Limb (tissue), 2 donors: ENCODE measurements around the gene TANGO6.

Experiments used
- DNase-seq, 2 donors: peaks; one replicate each; pipeline ENCODE4 v3.0.0-alpha.2; 2016; ENCODE audit errors: extremely low spot score in 2 of 2

Gene TANGO6

DNA sequence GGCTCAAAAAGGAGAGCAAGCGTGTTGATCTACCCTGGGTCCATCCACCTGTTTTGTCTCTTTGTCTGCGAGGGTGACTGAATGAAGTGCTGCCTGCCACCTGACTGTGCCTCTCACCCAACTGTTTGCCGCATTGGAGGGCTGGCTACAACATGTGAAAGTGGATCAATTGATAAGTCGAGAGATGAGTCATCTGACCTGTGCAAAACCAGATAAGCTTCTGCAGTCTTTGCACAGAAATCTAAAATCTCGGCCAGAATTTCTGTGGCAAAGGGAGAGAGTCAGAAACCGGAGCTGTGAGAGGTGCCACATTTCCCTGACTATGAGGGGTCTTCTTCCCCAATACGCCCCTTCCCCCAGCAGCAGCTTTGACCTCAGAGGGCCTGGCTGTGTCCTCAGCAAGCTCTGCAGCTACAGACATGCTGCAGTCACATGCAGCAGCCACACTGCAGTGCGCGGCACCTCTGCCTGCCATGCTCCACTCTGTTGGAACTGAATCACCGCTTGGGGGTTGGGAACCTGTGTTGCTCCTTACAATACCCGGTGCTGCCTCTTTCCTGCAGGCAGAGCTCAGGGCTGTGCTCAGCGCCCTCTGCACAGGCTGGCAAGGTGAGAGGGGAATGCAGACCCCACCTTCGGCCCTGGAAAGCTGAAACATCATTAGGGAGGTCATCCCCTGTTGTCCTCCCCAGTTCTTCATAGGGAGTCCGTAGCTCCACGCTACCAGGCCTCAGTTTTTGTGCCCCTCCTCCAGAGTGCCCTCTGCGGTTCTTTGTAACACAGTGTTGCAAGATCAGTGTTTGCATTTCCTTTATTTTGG lies 246.0 kb downstream of the TANGO6 start:
- DNase-seq = no peak

DNA sequence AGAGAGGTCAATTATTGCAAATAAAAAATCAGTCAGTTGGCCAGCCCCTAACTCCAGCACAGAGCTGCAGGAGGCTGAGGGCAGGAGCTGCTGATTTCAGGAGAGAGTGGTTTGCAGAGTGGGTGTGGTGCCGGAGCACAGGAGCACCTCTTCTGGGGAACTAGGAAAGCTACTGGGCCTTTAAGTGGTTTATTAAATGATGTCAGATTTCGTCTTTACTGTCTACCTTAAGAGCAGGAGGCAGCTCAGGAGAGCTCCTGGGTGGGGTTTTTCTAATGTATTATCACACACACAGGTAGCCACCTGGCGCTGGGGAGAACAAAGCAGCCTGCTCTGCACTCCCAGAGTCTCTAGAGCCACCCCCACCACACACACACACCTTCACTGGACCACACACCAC lies 250.6 kb downstream of the TANGO6 start:
- DNase-seq = no peak

DNA sequence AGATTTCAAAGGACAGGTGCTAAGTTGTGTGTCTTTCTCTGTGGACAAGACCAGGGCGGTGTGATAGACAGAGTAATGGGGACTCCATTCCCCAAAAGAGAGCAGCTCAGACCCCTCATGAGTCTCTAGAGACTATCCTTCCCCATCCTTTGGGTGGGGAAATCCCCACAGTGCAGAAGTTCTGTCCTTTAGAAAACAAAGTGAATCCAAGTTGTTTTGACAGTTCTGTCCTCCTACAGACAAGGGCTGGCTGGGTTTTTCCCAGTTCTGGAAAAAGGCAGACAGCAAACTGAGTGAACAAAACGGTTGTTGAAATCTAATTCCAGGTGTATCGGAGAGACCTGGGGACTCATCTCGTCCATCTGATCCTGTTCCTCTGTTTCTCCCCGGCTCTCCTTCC lies 251.2 kb downstream of the TANGO6 start:
- no peak for DNase-seq

DNA sequence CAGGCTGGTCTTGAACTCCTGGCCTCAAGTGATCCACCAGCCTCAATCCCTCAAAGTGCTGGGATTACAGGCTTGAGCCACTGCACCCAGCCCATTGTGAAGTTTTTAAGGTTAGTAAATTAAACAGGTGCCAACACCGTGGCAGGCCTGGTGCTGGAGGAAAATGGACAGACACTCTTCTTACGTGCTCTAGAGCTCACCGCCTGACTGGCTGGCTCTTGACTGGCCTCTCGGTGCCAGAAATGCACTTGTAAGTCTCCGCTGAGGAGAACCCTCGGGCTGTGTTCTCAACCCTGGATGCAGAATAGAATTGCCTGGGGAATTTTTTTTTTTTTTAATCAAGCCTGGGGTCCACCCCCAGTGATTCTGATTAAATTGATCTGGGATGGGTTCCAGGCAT lies 251.9 kb downstream of the TANGO6 start:
- DNase-seq = no peak

DNA sequence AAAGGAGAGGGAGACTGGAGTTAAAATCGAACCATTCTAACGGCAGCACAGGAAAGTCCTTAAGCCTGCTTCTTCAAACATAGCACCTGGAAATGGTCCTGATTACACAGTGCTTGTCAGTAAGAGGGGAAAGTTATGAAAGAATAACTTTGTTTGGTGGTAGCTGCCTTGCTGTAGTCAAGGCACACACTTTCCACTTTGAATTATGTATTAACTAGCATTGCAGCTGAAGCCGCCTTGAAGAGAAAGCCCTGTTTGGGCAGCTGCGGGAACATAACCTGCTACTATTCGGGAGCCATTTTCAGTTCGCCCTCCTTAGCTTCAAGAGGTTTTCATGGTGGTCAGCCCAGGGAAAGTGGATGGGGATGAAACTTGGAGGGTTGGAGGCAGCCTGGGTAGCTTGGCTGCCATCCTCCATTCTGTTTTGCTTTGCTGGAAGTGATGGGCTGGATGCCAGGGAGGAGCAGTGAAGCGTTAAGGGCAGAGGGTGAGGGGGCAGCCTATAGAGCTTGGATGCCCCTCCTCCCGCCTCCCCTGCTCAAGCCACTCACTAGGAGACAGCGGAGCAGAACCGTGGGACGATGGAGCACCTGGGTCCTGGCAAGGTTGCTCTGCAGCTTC lies 256.9 kb downstream of the TANGO6 start:
- peak in 1 of 2 donors; percentile 46 for DNase-seq

DNA sequence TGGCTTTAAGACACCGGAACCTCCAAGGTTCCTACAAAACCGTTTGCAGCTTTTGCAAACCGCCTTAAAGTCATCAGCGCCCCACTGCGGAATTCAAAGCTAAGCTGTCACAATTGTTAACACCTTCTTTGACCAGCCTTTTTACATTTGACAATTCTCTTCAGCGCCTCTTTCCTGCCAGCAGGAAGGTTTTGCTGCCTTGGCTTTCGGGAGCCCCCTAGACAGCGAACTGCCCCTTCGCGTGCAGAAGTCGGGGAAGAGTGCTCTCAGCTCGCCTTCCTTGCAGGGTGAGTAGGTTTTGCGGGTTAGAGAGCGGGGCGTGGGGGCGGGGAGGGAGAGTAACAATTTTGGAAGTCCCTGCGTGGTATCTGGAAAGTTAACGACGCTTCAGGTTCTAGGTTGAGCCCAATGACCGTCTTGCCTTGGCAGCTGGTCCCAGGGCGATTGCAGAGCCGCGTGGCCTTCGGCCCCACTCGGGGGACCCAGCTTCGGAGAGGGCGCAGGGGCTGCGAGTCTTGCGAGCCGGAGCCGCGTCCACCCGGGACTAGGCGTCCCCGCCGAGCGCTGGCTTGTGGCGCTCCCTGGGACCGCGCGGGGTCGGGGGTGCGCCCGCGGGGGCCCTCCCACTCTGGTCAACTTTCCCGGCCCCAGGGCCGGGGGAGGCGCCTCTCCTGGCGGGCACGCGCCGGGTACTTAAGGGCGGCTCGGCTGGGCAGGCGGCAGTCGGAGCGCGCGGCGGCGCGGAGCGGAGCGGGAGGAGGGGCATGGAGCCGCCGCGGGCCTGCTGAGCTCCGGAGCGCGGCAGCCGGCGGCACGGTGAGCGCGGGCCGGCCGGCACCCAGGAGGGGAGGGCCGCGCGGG lies 262.4 kb downstream of the TANGO6 start, which contains the start of gene HAS3:
TSS of gene HAS3 (plus strand) at position 153 of the 861 bp plus-strand sequence. CDS start 3,743 bp downstream, outside the sequence.
- peak; percentile 36 to 69 for DNase-seq

DNA sequence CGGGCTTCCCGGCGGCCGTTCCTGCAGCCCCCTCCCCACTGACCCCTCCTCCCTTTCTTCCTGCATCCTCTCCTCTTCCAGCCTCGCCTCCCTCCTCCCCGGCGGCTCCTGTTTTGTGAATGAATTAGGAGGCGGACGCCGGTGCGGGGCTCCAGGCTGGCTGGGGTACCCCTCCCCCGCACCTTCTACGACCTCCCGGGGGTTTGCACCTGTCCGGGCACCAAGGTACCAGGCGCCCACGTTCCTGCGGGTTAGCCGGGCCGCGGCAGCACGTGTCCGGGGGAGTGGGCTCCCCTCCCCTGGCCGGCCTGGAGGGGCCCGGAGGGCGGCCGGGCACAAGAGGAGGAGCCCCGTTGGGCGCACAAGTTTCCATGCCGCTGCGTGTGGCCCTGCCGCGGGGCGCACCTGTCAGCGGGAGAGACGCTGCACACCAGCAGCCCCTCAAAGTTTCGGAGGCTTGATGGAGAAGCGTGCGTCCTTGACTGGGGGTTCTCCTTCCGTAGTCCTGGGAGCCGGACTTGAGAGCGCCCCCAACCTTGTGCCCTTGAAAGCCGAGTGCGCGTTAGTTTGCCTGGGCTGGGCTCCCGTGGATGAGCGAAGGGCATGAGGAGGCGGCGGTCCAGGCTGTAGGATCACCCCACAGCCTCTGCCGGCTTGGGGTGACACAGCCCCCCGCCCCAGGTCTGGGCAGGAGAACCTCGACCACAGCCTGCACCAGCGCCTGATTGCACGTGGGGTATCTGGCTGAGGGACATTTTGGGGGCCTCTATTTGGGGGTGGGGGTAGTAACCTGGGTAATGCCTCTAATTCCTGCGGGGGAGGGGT lies 263.4 kb downstream of the TANGO6 start:
- peak in 1 of 2 donors; percentile 52 for DNase-seq

DNA sequence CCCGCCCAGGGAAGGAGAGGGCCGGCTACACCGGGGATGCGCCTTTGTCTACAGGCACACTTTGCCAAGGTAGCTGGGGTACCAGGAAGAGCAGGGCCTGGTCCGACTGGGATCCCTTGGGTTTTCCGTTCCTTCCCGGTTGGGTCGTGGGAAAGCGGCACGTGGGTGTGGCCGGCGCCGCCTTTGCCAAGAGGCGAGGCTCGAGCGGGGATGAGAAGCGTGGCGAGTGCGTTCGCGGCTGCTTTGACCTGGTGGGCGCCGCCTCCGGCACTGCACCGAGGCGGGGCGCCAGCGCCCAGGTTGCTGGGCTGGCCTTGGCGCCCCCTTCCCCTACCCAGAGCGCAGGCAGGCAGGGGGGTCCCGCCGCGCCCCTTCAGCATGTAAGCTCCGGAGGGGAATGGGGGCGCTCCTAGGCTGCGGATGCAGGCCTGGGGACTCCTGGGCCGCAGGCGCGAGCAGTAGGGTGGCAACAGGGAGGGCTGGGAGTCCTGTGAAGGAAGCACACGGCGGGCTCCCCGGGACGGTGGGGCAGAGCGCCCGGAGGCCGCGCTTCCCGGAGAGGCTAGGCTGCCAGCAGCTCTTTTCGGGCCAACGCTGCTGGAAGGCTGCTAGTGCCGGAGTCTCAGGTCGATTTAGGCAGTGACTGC lies 264.1 kb downstream of the TANGO6 start:
- peak in 1 of 2 donors; percentile 56 for DNase-seq

DNA sequence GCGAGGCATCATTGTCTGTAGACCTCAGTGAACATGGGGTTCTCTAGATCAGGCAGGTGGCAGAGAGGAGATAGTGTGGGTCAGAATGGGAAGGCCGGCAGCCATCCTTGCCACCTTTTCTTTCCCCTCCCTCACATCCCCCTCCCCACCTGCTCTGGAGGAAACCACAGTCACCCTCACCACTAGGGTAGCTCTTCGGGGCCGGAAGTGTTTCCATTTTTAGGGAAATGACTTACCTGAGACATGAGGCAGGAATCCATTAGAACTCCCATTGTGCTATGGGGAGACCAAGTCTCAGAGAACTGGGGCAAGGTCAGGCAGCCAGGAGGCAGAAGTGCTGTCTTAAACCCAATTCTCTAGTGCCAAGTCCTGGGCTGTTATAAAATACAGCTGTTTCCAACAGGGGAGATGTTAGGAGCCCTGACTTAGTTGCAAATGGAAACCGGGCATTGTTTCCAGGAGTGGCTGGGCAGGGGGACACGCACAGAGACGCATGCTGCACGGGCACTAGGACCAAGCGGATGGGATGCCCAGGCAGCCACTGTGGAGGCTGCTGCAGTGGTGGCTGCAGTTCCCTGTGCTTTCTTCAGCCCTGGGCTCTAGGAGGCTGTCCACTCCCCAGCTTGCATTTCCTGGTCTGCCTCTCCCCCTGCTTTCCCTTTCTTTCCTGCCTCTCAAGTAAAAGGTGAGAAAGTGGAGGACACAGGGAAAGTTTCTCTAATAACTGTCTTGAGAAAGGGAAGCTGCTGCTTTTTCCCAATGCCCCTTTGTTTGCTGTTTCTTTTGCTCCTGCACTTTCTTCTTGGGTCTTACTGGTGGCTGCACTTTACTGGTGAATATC lies 265.0 kb downstream of the TANGO6 start:
- DNase-seq = no peak

DNA sequence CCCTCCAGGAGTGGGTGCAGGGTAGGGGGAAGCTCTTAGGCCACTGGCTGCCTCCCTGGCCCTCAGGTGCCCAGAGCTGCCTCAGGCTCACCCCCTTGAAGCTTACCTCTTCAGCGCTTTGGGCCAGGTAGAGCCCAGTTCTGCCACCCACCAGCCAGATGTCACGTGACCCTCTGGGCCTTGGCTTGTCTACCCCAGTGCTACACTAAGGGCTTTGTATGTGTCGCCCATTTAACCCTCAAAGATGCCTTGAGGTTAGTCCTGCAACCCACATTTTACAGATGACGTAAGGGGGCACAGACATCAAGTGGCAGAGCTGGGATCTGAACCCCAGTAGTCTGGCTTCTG lies 265.5 kb downstream of the TANGO6 start:
- no peak for DNase-seq

DNA sequence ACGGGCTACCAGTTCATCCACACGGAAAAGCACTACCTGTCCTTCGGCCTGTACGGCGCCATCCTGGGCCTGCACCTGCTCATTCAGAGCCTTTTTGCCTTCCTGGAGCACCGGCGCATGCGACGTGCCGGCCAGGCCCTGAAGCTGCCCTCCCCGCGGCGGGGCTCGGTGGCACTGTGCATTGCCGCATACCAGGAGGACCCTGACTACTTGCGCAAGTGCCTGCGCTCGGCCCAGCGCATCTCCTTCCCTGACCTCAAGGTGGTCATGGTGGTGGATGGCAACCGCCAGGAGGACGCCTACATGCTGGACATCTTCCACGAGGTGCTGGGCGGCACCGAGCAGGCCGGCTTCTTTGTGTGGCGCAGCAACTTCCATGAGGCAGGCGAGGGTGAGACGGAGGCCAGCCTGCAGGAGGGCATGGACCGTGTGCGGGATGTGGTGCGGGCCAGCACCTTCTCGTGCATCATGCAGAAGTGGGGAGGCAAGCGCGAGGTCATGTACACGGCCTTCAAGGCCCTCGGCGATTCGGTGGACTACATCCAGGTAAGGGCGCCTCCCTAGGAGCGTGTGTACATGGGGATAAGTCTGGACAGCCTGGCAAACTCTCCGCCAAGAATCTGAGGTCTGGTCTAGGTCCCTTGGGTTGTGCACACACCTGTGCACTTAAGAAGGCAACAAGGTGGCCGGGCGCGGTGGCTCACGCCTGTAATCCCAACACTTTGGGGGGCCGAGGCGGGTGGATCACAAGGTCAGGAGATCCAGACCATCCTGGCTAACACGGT lies 266.3 kb downstream of the TANGO6 start:
- DNase-seq = no peak

DNA sequence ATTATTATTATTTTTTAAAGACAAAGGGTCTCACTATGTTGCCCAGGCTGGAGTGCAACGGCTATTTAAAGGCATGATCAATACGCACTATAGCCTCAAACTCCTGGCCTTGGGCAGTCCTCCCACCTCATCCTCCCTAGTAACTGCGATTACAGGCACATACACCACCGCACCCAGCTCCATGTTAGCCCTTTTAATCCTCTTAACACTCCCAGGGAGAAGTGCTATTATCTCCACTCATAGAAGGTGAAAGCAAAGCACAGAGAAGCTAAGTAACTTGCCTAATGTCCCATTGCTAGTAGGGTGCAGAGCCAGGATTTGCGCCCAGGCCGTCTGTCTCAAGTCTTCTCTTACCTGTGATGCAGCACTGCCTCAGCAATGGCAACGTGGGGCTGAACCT lies 267.1 kb downstream of the TANGO6 start:
- no peak for DNase-seq

DNA sequence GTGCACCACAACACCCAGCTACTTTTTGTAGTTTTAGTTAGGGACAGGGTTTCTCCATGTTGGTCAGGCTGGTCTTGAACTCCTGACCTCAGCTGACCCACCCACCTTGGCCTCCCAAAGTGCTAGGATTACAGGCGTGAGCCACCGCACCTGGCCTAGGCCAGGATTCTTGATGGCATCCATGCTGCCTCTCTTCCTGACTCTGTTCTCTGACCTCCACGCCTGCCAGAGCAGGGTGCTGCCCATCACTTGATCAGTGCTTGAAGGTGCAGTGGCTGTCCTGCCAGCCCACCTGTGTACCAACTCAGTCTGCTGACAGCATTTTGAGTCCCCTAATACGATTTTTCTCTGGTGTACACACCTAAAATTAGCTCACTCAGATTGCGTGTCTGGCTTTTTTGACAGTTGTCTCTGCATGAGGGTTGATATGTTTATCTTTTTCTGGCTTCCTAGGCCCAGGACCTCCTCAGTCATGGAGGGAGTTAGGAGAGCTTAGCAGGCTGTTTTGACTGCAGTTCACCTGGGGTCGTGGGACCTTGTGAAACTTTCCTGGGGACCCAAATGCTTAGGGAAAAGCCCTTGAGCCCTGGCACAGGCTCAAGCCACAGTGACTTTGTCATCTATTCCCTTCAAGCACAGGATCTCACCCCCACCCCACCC lies 268.0 kb downstream of the TANGO6 start:
- no peak for DNase-seq

DNA sequence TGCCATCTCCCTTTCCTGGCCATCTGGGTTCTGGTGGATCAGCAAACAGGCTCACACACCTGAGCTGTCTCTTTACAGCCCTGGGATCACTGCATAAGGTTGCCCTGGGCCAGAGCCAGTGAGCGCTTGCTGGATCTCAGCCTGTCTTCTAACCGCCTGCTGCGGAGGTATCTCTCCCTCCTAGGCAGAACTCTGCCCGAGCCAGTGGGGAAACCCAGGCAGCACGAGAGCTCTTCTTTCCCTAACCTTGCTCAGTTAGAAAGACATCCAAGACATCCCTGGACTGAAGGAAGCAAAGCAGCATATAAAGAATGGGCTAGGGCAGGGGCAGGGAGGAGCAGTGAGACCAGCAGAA lies 268.5 kb downstream of the TANGO6 start:
- DNase-seq = no peak

DNA sequence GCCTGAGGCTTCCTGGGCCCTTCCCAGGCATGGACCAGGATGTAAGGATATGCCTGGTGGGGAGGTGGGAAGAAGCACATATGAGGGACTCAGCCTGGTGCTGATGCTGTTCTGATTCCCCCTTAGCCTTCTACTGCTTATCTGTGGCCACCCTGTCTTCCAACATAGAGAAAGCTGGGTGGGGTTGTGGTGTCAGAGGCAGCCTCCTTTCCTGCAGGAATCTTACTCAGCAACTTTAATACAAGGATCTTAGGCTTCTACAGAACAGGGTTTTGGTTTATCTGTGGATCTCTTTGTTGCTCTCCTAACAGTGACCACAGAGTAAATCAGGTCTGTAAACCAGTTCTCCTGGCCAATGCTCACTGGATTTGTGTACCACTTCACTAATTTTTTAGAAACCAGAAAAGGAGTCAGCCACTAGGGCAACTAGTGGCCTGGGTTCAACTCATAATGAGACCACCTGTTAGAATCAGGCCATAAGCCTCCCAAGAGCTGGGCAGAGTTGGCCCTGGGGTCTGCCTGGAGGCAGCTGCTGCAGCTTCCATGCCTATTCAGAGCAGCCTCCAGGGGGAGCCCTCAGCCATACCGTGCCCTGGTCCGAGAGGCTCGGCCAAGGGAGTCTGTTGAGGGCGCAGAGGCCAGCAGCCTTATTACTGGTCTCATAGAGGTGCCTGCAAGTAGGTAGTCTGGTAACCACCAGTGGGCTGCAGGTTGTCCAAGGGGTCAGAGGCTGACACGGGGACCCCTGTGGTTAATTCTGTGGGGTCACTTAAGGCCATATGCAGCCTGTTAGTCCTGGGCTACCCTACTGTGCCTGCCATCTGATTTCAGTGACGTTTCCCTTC lies 269.2 kb downstream of the TANGO6 start:
- DNase-seq = peak in 1 of 2 donors; percentile 53

DNA sequence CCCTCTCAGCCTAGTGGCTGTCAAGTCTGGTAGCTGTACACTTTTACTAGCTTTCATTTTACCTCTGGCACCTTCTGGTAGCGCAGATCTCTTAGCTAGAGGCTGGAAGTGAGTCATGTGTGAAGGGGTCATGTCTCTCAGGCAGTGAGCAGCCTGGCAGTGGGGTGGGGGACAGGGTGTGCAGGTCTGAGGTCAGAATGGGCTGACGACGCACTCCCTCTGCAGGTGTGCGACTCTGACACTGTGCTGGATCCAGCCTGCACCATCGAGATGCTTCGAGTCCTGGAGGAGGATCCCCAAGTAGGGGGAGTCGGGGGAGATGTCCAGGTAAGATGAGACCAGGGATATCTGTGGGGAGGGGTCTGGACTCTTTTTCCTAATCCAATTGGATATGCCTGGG lies 269.9 kb downstream of the TANGO6 start:
- no peak for DNase-seq

DNA sequence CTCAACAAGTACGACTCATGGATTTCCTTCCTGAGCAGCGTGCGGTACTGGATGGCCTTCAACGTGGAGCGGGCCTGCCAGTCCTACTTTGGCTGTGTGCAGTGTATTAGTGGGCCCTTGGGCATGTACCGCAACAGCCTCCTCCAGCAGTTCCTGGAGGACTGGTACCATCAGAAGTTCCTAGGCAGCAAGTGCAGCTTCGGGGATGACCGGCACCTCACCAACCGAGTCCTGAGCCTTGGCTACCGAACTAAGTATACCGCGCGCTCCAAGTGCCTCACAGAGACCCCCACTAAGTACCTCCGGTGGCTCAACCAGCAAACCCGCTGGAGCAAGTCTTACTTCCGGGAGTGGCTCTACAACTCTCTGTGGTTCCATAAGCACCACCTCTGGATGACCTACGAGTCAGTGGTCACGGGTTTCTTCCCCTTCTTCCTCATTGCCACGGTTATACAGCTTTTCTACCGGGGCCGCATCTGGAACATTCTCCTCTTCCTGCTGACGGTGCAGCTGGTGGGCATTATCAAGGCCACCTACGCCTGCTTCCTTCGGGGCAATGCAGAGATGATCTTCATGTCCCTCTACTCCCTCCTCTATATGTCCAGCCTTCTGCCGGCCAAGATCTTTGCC lies 271.1 kb downstream of the TANGO6 start:
- no peak for DNase-seq
